HG03575 (cell line): ENCODE results near the gene NEK5.
"Not testable (repeated sequence)": the region's sequence is repeated elsewhere in the genome, so short reads cannot be mapped to it uniquely, and the experiment has no call there.

Experiments
- ATAC-seq: cut with Tn5 transposase; IDR thresholded peaks from one replicate; pipeline ENCODE4 v1.9.1; 2021; ENCODE audit not compliant: unreplicated experiment, insufficient number of reproducible peaks, low FRiP score; ENCODE audit errors: extremely low read depth

NEK5 gene, protein sequence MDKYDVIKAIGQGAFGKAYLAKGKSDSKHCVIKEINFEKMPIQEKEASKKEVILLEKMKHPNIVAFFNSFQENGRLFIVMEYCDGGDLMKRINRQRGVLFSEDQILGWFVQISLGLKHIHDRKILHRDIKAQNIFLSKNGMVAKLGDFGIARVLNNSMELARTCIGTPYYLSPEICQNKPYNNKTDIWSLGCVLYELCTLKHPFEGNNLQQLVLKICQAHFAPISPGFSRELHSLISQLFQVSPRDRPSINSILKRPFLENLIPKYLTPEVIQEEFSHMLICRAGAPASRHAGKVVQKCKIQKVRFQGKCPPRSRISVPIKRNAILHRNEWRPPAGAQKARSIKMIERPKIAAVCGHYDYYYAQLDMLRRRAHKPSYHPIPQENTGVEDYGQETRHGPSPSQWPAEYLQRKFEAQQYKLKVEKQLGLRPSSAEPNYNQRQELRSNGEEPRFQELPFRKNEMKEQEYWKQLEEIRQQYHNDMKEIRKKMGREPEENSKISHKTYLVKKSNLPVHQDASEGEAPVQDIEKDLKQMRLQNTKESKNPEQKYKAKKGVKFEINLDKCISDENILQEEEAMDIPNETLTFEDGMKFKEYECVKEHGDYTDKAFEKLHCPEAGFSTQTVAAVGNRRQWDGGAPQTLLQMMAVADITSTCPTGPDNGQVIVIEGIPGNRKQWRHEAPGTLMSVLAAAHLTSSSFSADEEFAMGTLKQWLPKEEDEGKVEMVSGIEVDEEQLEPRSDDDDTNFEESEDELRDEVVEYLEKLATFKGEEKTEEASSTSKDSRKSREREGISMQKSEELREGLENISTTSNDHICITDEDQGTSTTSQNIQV

DNA sequence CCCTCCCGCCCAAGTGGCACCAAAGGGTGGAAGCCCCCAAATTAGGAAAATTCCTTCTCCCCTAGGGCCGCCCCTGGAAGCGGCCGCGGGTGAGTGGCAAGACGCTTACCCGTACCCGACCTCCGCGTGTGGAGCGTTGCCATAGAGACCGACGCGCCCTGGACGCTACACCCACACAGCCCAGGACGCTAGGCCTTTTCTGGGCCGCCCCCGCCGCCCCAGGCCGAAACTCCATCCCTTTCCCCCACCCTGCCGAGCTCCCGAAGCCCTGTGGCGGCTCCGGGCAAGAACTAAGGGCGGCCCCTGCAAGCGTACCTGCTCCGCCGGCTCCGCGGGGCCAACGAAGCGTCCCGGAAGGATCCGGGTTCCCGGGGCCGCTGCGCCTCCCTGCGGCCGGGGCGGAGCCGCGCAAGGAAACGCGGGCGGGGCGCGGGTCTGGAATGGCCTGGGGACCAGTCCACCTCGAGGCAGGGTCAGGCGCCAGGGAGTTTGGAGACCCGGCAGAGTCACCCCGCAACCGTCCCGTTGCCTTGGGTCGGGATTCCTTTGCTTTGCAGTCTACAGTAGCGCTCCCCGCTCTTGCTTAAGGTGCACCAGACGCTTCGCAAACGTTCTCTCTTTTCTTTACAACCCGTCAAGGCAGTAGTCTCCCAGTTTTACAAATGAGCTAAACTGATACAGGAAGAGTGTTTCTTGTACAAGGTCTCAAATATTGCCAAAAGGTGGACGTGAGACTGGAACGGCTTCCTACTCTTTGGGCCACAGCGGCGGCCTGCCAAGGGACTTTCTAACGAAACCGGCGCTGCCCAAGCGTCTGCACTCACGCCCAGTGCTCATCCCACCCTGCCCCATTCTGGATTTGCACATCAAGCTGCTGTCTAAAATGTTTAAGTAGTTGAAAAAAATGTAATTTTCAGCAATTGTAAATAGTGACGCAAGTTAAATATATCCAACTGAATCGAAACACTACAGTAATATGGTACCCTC is at the start of gene NEK5:
Gene NEK5 (minus strand): TSS at position 360 of the 987 bp plus-strand sequence. CDS start 1,591 bp downstream, outside the sequence.
- ATAC-seq = no peak

DNA sequence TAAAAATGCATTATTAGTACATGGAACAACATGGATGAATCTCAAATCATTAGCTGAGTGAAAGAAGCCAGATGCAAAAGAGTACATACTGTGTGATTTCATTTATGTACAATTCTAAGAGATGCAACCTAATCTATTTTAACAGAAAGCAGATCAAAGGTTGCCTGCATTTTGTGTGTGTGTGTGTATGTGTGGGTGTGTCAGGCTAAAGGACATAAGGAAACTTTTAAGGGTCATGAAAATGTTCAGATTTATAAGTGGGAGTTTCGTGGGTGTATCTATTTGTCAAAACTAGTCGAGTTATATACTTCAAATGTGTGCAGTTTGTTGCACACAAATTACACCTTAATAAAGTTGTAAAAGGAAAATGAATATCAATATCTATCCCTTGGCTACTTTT is 48.4 kb upstream of the NEK5 start:
- ATAC-seq = no peak

DNA sequence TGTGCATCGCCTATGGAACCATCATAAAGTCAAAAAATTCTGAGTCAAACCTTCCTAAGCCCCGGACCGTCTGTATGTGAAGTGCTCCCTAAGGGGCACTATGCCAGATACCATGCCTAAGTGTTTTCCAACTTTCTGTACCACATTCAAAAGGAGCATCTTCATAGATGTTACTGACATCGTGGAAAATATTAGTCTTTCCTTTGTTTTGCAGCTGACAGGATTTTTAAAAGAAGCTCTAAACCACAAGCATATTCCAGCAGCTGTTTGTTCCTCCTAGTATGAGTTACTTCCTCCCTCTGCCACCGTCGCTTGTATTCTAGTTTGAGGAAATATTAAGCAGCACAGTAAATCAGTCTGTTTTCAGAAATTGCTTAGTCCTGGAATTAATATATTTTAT is 45.1 kb upstream of the NEK5 start:
- ATAC-seq = not testable (repeated sequence)

DNA sequence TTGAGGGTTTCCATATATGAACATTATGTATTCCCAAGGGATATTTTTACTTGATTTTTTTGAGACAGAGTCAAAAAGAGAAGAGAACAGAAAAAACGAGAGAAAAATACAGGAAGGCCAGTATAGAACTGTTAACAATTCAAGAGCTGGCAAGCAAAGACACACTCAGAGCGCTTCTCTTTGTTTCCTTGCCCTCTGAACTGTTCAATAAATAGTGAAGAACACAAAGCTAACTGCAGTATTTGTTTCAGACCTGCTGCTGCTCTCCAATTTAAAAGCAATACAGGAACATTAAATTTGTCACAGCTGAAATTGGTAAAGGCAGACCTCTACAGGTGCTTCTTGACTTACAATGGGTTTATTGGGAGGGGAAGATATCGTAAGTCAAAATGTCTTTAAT is 44.5 kb upstream of the NEK5 start:
- no peak for ATAC-seq

DNA sequence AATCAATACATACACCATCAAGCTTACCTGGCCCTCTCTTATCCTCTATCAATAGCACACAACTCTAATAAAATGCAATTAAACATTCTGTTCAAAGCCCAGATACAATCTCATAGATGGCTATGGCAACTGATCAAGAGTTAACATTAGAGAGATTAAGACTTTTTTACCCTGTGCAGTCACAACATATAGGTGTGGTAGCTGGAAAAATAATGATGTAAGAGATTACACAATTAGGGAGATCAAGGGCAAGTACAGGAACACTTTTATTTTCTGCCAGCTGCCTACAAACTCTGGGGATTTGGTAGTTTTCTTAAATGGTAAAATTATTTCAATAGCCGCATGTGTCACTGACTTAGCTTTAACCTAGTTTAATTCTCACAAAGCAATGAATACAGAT is 42.8 kb upstream of the NEK5 start:
- ATAC-seq = not testable (repeated sequence)

DNA sequence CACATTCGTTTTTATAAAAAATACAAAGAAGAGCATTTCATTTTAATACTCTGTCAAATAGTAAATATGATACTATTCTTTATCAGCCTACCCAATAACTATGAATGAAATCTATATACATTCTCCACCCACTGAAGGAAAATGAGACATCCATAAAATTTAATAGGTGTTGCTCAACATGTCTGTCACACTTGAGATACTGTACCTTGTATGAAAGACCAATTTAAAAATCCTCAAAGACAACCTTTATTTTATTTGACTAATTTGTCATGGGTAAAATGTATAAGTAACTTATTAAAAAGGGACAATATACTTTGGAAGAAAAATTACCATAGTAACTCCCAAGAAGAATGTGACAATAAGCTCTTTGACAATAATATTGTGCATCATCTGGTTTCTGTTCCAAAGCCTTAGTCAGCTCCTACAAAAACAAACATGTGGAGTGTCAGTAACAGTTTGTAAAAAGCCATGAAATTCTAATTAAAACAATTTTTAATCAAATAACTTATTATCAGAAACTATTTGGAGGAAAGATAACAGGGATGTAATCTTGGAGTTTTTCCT is 42.0 kb upstream of the NEK5 start:
- ATAC-seq = not testable (repeated sequence)

DNA sequence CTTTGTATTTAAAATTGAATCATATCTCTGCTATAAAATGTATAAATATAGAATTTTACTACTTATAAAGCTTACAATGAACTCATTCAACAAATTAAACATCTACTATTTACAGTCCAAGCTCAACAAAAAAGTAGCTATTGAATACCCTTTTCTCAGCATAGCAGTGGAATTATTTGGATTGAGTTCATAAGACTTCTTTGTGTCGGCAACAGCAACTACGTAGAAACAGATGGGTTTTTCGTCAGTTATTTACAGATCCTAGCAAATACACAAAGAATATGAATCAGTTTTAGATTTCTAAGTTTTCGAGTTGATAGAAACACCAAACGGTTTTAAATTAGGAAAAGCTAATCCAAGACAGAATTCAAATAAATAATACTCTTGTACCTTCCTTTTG is 41.0 kb upstream of the NEK5 start:
- no peak for ATAC-seq

DNA sequence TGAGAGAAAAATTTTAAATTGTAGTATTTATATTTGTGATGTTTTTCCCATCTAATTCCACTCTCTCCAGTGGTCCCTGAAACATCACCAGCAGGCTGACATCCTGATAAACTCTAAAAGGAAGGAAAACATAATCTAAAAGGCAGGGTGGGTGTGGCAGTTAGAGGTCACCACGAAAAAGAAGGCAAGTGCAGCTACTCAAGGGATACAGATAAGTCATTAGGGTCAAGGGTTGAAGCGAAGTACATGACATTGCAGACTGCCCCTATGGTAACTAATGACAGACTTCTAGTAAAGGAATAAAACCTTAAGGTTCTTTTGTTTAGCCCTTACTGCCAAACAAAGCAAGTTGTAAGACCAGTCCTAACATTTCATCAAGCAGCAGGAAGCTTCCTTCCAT is 36.5 kb upstream of the NEK5 start:
- no peak for ATAC-seq

DNA sequence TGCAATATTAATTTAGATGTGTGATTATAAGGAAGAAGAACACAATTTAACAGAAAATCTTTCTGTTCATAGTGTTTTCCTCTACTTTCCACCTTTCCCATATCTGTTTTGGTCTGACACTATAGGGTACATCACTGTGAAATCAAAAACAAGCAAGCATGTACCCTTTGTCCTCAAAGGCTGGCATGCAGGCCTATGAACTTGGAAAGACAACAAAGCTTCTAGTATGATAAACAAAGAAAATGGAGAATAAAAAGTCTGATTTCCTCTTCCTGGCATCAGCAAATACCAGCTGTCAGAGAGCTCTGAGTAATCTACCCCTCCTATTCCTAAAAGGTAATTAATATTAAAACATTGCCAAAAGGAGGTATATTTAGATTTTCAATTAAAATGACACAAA is 36.1 kb upstream of the NEK5 start:
- no peak for ATAC-seq

DNA sequence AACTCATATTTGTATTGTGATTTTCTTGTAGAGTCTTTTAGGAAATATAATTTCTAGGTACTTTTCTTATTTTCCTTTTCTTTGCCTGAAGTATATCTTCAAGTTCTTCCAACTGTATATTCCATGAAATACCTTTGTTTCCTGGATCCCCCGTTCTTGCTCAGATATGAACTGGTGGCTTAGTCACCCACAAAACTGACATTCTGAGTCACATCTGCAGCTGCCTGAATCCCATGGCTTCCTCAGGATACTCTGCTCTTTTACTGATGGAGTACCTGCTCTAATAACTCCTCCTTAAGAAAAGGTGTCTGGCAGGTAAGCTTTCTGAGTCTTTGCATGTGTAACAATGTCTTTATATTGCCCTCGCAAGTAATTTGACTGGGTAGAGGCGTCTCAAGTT is 35.0 kb upstream of the NEK5 start:
- ATAC-seq = not testable (repeated sequence)

DNA sequence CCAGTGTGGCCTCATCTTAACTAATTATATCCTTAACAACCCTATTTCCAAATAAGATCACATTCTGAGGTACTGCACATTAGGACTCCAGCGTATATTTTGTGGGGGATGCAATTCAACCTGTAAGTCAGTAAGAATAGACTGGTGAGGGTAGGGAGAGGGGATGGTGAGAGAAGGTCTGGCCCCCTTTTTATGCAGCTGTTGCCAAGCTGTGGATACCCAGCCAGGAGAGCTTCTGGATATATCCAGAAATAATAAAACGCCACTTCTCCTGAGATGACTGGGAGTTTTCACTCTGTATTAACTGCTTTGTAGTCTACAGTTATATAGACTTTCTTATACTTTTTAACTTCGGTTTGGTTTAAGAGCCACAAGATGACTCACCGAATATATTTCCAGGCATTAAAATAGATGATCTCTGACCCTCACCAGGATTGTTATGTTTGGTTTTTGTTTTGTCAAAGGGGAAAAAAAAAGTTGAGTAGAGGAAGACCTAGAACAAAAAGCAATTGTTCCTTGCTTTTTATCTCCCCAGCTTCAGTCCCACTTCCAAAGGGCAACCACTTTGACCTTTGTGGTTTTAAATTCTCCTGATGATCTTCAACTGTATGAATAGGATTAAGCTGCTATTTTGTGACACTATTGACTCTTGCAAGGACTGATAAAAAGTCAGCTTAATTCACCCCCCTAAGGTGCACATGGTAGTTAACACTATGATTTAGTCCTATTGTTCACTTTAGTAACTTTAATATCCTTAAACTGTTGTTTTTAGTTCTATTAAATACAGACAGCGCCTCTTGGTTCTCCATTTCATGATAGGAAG is 33.6 kb upstream of the NEK5 start:
- no peak for ATAC-seq

DNA sequence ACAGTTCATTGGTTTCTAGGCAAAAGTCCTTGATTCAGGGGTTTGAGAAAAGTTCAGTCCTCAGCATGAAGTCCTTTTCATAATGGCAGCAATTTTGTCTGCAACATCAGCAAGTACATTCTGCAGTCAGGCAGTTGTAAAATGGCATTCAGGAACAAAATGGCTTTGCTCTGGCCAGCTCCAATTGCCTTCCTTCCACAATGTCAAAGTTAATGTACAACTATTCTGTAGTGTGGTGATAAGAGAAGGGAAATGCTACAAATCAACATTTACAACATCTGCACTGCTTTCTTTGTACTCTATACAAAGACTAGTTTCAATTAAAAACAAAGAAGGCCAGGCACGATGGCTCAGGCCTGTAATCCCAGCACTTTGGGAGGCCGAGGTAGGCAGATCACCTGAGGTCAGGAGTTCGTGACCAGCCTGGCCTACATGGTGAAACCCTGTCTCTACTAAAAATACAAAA is 32.3 kb upstream of the NEK5 start:
- ATAC-seq = no peak

DNA sequence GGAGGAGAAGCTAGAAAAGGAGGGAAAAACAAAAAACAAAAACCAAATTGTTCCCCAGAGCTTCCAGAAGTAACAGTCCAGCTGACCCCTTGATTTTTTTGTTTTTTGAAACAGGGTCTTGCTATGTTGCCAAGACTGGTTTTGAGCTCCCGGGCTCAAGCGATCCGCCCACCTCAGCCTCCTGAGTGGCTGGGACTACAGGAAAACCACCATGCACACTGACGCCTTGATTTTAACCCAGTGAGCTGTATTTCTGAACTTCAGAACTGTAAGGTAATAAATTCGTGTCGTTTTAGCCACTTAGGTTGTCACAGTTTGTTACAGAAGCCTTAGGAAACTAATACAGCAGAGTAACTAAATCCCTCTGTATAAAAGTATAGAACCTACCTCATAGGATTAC is 31.6 kb upstream of the NEK5 start:
- no peak for ATAC-seq

DNA sequence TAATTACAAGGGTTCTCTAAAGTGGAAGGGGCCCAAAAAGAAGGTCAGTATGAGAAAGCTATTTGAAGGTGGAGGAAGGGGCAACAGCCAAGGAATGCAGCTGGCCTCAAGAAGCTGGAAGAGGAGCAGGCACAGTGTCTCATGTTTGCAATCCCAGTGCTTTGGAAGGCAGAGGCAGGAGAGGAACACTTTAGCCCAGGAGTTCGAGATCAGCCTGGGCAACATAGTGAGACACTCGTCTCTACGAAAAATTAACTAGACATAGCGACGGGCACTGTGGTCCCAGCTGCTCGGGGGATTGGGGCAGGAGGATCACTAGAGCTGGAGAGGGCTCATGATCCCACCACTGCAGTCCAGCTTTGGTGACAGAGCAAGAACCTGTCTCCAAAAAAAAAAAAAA is 31.2 kb upstream of the NEK5 start:
- no peak for ATAC-seq

DNA sequence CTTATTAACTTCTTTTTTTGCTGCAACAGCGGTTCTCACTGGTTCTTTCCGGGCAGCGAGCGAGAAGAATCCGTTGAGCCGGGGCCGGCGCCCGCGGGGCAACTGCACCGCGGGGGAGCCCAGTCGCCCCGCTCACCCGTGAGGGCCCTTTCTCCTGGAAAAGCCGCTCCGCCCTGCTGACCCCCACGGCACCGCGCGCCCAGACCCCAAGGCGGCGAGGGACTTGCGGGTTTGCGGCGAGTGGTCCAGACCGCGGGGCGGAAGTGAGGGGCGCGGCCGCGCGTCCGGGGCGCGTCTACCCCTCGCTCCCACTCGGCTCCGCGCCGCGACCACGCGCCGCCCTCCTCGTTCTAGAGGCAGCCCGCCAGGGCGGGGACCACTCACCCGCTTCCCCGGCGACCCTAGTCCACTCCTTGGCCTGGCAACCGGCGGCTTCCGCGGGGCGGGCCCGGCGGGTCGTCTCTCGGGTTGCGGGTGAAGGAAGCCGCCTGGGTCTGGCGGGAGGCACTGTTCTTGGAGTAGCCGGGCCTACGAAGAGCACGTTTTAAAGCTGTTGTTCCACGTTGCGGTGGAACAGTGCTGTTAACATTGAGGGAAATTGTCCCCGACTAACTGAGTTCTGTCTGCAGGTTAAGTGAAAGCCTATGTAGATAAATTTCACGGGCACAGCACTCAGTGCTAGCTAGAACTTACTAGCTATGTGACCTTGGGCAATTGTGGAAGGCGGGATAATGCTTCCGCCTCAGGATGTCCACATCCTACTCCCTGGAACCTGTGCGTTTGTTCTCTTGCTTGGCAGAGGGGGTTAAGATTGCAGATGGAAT is 30.5 kb upstream of the NEK5 start, which contains the start of gene NEK3:
Gene NEK3 (minus strand): TSS at position 439 of the 824 bp plus-strand sequence. CDS start 3,406 bp downstream, outside the sequence.
- ATAC-seq = no peak

DNA sequence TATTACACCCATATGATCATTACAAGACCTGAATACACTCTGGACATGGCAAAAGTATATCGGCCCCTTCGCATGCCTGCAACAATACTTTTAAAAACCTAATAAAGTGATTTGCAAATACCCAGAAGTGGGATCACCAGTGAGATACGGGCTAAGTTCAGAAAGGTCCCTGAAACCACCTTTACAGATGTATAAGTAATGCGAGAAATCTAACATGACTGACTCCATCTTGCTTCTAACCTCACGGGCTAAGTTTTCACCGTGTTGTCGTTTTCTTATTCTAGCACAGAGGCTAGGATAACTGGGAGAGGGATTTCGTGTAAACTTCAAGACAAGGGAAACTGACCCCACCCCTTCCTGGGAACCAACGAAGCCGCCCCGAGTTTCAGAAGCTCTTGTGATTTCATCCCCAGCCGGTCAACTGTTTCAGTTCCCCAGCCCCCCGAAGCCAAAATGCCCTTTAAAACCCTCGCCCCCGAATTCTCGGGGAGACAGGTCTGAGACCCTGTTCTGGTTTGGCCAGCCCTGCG is 29.8 kb upstream of the NEK5 start:
- ATAC-seq = no peak
